Neuron (in vitro differentiated cells): ENCODE results near the gene DGKQ.

Experiments used
- H2AFZ ChIP-seq: one replicate; pipeline ENCODE4 v1.6.1; 2013; ENCODE audit warnings: low read depth, mild to moderate bottlenecking, inconsistent platforms, low read length, moderate library complexity
- H3K27me3 ChIP-seq: one replicate; pipeline ENCODE4 v1.6.1; 2013; ENCODE audit warnings: low read length; ENCODE audit not compliant: insufficient read depth
- H3K36me3 ChIP-seq: one replicate; pipeline ENCODE4 v1.6.1; 2013; ENCODE audit warnings: low read length; ENCODE audit not compliant: insufficient read depth
- H3K4me1 ChIP-seq: one replicate; pipeline ENCODE4 v1.6.1; 2013; ENCODE audit warnings: low read length; ENCODE audit not compliant: insufficient read depth
- H3K4me3 ChIP-seq: 2 replicates; pipeline ENCODE4 v1.5.1; 2013; ENCODE audit warnings: mild to moderate bottlenecking, low read length, moderate library complexity
- H3K9me3 ChIP-seq: one replicate; pipeline ENCODE4 v1.6.1; 2013; ENCODE audit warnings: low read length

DGKQ gene

GRCh38 chr4:996030-996996 lies 22.9 kb upstream of the DGKQ start:
- Histone ChIP-seq H3K36me3 (no peaks in the 10 kb centered on the region), H3K27me3 (peaks cover 47% of the 10 kb centered on the region), H3K9me3 (peaks cover 6% of the 10 kb centered on the region), H2AFZ (no peak overlapping the region), H3K4me3 (no peak overlapping the region), H3K4me1 (peaks cover 19% of the 10 kb centered on the region)

GRCh38 chr4:995311-996026 lies 22.1 kb upstream of the DGKQ start:
- H3K36me3 ChIP-seq = no peaks in the 10 kb centered on the region

GRCh38 chr4:993111-994029 lies 20.0 kb upstream of the DGKQ start, which contains the start of gene SLC26A1:
TSS of gene SLC26A1 (minus strand) at chr4:993404. CDS start at chr4:991703, 1,701 bp downstream.
- no peaks in the 10 kb centered on the region for H3K9me3 ChIP-seq
- H3K4me1 ChIP-seq = peaks cover 12% of the 10 kb centered on the region
- H3K4me3 ChIP-seq = no peak within 1 kb of the TSS
- no peaks in the 10 kb centered on the region for H3K36me3 ChIP-seq
- peaks cover 26% of the 10 kb centered on the region for H3K27me3 ChIP-seq
- H2AFZ ChIP-seq = no peak within 1 kb of the TSS

More at GRCh38 chr4:995311-996026, 22.1 kb upstream of the DGKQ start:
- Histone ChIP-seq H3K4me3 (no peak overlapping the region), H2AFZ (no peak overlapping the region), H3K4me1 (peaks cover 19% of the 10 kb centered on the region), H3K27me3 (peaks cover 40% of the 10 kb centered on the region), H3K9me3 (no peaks in the 10 kb centered on the region)

DNA sequence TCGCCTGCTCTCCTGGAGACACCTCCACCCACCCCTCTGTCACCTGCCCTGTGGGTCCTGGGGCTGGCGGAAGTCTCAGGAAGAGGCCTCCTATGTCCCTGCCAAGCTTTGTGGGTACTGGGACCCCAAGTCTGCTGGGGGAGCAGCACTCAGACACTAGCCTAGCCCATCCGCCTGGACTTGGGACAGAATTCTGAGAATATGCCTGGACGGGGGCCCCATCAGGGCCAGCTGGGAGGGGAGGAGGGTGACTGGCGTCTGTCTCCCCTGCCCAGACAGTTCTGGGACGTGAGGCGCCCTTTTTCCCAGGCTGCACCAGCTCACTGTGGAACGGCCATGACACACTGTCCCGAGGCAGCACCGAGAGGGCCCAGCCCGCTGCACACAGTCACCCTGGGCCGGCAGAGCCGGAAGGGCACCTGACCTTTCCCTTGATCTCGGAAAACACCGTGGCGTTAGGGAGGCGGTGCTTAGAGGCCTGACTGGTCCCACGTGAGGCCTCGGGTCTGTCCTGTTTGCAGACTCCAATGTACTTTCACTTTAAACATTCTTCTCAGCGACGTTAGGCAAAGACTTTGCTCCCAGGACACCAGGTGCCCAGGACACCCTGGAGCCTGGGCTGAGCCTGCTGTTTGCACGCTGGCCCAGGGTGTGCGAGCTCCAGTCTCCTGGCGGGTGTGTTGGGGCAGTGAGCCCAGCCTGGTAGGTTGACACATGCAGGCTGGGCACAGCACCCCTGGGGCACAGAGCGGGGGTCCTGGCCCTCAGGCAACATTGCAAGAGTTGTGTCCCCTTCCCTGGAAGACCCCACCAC lies 19.1 kb upstream of the DGKQ start:
- Histone ChIP-seq H3K27me3 (peaks cover 17% of the 10 kb centered on the region), H3K4me1 (peaks cover 8% of the 10 kb centered on the region), H3K4me3 (no peak overlapping the region), H3K9me3 (no peaks in the 10 kb centered on the region), H3K36me3 (no peaks in the 10 kb centered on the region), H2AFZ (no peak overlapping the region)

GRCh38 chr4:991451-992296 lies 18.3 kb upstream of the DGKQ start:
- peaks cover 8% of the 10 kb centered on the region for H3K4me1 ChIP-seq
- H3K36me3 ChIP-seq = no peaks in the 10 kb centered on the region
- H3K9me3 ChIP-seq = no peaks in the 10 kb centered on the region
- peaks cover 13% of the 10 kb centered on the region for H3K27me3 ChIP-seq
- no peak overlapping the region for H3K4me3 ChIP-seq
- H2AFZ ChIP-seq = no peak overlapping the region

- Histone ChIP-seq H3K9me3 (no peaks in the 10 kb centered on the region), H3K27me3 (peaks cover 13% of the 10 kb centered on the region), H2AFZ (no peak overlapping the region), H3K4me1 (peaks cover 11% of the 10 kb centered on the region), H3K4me3 (no peak overlapping the region), H3K36me3 (no peaks in the 10 kb centered on the region)
Observed at GRCh38 chr4:990746-991367, 17.5 kb upstream of the DGKQ start.

DNA sequence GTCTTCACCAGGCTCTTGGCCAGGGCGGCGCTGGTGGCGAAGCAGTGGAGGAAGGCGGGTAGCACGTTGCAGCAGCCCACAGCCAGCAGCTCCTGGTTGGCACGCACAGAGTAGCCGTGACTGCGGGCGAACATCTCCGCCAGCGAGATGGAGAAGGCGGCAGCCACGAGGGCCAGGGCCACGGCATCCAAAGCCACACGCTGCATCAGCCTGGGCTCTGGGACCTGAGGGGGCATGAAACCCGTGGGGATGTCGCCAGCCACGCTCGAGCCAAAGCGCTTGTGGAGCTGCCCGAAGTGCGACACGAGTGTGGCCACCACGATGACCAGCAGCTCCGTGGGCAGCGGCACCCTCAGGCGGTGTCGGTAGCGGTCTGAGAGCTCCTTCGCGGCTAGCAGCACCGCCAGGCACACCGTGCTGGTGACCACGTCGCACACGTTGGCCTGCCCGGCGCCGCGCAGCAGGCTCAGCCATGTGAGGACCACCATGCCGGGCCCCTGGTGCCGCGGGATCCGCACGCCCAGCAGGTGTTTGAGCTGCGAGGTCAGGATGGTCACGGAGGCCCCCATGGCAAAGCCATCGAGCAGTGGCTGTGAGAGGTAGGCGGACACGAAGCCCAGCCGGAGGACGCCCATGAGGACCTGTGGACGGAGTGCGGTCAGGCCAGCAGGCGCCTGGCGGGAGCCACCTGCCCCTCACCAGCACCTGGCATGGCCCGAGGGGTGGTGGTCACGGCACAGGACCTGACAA lies 16.5 kb upstream of the DGKQ start:
- H3K4me1 ChIP-seq = peaks cover 11% of the 10 kb centered on the region

GRCh38 chr4:988726-989721 lies 15.7 kb upstream of the DGKQ start:
- H3K4me1 ChIP-seq = peaks cover 11% of the 10 kb centered on the region
- no peak overlapping the region for H2AFZ ChIP-seq
- no peak overlapping the region for H3K4me3 ChIP-seq
- no peaks in the 10 kb centered on the region for H3K36me3 ChIP-seq
- H3K27me3 ChIP-seq = peaks cover 23% of the 10 kb centered on the region
- no peaks in the 10 kb centered on the region for H3K9me3 ChIP-seq

More for the DNA sequence above, 16.5 kb upstream of the DGKQ start:
- Histone ChIP-seq H3K9me3 (no peaks in the 10 kb centered on the region), H3K4me3 (no peak overlapping the region), H2AFZ (no peak overlapping the region), H3K36me3 (no peaks in the 10 kb centered on the region), H3K27me3 (peaks cover 16% of the 10 kb centered on the region)

GRCh38 chr4:987624-988513 lies 14.5 kb upstream of the DGKQ start:
- H2AFZ ChIP-seq = no peak overlapping the region
- no peak overlapping the region for H3K4me3 ChIP-seq
- H3K27me3 ChIP-seq = peaks cover 32% of the 10 kb centered on the region
- no peaks in the 10 kb centered on the region for H3K36me3 ChIP-seq
- peaks cover 9% of the 10 kb centered on the region for H3K4me1 ChIP-seq
- H3K9me3 ChIP-seq = no peaks in the 10 kb centered on the region
